ENCODE data around the gene INTS15. TPM values are rescaled to one million over a fixed set of nuclear protein-coding genes. Genes with fewer than 3 reads are reported as not detected.

Gene INTS15
- total RNA-seq, 1 experiment from 2014 or later = 35.0 TPM

DNA sequence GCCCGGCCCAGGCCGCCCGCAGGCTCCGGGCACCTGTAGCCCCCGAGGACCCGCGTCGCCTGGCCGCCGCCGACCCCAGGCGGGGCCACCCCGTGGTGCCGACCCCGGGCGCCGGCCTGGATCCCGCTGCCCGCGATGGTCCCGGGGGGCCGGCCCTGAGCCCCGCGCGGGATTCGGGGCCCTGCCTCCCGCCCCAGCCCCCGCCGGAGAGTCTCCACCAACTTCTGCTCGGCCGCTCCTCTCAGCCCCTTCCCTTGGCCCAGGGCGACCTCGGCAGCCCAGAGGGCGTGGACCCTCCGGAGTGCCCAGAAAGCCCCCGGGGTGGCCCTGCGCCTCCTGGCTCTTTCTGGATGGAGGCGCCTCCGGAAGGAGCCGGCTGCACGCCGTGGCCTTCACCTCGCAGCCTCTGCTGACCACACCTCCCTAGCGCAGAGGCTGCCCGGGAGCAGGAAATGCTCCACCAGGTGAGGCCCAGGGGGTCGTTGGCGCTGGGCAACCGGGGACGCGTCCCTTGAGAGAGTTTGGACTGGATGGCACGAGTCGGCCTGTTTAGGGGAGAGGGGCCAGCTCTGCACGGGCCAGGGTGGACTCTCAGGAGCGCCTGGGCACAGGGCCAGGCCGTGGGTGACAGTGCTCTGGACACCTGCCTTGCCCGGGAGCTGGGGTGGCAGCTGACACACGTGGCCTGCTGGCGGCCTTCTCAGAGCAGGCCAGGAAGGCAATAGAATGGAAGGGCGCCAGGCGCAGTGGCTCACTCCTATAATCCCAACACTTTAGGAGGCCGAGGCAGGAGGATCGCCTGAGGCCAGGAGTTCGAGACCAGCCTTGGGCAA, 26.1 kb downstream of the INTS15 start:
- TF ChIP-seq, protein P1, sequence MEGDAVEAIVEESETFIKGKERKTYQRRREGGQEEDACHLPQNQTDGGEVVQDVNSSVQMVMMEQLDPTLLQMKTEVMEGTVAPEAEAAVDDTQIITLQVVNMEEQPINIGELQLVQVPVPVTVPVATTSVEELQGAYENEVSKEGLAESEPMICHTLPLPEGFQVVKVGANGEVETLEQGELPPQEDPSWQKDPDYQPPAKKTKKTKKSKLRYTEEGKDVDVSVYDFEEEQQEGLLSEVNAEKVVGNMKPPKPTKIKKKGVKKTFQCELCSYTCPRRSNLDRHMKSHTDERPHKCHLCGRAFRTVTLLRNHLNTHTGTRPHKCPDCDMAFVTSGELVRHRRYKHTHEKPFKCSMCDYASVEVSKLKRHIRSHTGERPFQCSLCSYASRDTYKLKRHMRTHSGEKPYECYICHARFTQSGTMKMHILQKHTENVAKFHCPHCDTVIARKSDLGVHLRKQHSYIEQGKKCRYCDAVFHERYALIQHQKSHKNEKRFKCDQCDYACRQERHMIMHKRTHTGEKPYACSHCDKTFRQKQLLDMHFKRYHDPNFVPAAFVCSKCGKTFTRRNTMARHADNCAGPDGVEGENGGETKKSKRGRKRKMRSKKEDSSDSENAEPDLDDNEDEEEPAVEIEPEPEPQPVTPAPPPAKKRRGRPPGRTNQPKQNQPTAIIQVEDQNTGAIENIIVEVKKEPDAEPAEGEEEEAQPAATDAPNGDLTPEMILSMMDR (IDR thresholded peaks at IDR 0.05; ENCODE audit: unreplicated experiment) = no peak
- Mint-ChIP-seq H3K9me3 (ENCODE audit: low read depth, unreplicated experiment) (no peaks in the 10 kb centered on the region), H3K4me3 (ENCODE audit: low read depth, unreplicated experiment) (peak overlapping the region; percentile 74), H3K4me1 (ENCODE audit: low read depth, unreplicated experiment) (peaks cover 15% of the 10 kb centered on the region), H3K27me3 (ENCODE audit: unreplicated experiment) (peaks cover 33% of the 10 kb centered on the region), H3K27ac (ENCODE audit: unreplicated experiment) (peak overlapping the region; percentile 9), H3K36me3 (ENCODE audit: insufficient read depth, unreplicated experiment) (peaks cover 26% of the 10 kb centered on the region)
- CTCF ChIA-PET = interaction anchor here (0.7 kb wide), 1 partner anchor 11 kb away, joined by 3 read pairs; no protein-coding TSS in a partner anchor
- no TSS peak for BruUV-seq (replicated peaks)
- peak; percentile 71 for DNase-seq
- intact Hi-C loops (cut with micrococcal nuclease; ENCODE audit: unreplicated experiment) = loop anchor here (10.0 kb wide), 1 partner anchor 259 kb away; no protein-coding TSS in a partner anchor

DNA sequence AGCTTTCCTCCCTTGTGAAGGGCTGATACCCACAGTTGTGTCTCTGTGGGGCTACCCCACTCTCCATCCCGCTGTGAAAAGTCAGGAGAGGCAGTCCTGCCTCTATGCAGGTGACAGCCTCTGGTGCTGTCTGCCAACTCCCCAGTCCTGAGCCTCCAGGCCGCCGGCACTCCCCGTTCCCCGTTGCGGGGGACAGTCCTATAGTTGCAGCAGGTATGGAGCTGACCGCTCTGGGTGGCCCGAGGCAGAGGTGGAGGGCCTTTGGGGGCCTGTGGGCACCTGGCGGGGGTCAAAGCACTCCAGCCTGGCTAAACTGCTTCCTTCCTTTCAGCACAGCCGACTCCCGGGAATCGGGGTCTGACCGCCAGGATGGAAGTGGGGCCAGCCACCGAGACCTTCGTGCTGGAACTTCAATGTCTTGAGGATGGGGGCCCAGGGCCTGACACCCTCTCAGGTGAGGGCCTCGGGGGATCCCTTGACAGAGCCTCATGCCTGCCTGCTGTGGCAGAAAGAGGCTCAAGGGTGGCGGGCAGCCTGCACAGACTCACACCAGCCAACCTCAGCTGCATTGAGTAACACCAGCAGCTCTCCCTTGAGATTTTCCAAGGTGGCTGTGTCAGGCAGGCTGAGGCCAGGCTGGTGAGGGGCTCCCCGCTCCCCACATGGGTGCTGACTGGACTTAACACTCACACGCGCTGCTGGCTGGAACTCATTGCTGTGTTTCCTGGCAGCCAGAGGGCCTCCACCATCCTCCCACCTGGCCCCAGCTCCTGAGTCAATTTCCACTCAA, 27.2 kb downstream of the INTS15 start:
- H3K4me1 Mint-ChIP-seq (ENCODE audit: low read depth, unreplicated experiment) = peaks cover 15% of the 10 kb centered on the region
- no peak overlapping the region for H3K27ac Mint-ChIP-seq (ENCODE audit: unreplicated experiment)
- TF ChIP-seq, protein P1 (IDR thresholded peaks at IDR 0.05; ENCODE audit: unreplicated experiment) = no peak
- H3K27me3 Mint-ChIP-seq (ENCODE audit: unreplicated experiment) = peaks cover 32% of the 10 kb centered on the region
- DNase-seq = no peak
- intact Hi-C loops (cut with micrococcal nuclease; ENCODE audit: unreplicated experiment) = loop anchor here (10.0 kb wide), 1 partner anchor 258 kb away; no protein-coding TSS in a partner anchor
- H3K4me3 Mint-ChIP-seq (ENCODE audit: low read depth, unreplicated experiment) = peak overlapping the region; percentile 74
- CTCF ChIA-PET = interaction anchor here (0.7 kb wide), 1 partner anchor 12 kb away, joined by 3 read pairs; no protein-coding TSS in a partner anchor
- BruUV-seq (replicated peaks) = no TSS peak
- H3K36me3 Mint-ChIP-seq (ENCODE audit: insufficient read depth, unreplicated experiment) = peaks cover 30% of the 10 kb centered on the region
- no peaks in the 10 kb centered on the region for H3K9me3 Mint-ChIP-seq (ENCODE audit: low read depth, unreplicated experiment)

DNA sequence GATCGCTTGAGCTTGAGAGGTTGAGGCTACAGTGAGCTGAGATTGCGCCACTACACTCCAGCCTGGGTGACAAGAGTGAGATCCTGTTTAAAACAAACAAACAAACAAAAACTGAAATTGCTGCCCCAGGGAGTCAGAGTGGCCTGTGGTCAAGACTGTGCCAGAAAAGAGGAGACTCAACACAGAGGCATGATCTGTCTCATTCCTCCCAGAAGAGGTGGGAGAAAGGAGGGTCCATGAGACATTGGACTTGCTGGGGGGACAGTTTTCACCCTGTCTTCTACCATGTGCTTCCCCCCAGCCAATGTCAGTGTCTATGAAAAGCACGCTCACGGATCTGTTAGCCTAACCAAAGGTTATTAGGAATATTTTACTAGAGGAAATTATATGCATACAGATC, 28.8 kb downstream of the INTS15 start:
- peaks cover 15% of the 10 kb centered on the region for H3K4me1 Mint-ChIP-seq (ENCODE audit: low read depth, unreplicated experiment)
- H3K27me3 Mint-ChIP-seq (ENCODE audit: unreplicated experiment) = peaks cover 16% of the 10 kb centered on the region
- no TSS peak for BruUV-seq (replicated peaks)
- H3K27ac Mint-ChIP-seq (ENCODE audit: unreplicated experiment) = no peak overlapping the region
- H3K36me3 Mint-ChIP-seq (ENCODE audit: insufficient read depth, unreplicated experiment) = peaks cover 30% of the 10 kb centered on the region
- no peak for DNase-seq
- TF ChIP-seq, protein P1 (IDR thresholded peaks at IDR 0.05; ENCODE audit: unreplicated experiment) = no peak
- H3K9me3 Mint-ChIP-seq (ENCODE audit: low read depth, unreplicated experiment) = no peaks in the 10 kb centered on the region
- CTCF ChIA-PET = no interaction called here
- intact Hi-C loops (cut with micrococcal nuclease; ENCODE audit: unreplicated experiment) = loop anchor here (10.0 kb wide), 1 partner anchor 256 kb away; no protein-coding TSS in a partner anchor
- no peak overlapping the region for H3K4me3 Mint-ChIP-seq (ENCODE audit: low read depth, unreplicated experiment)

DNA sequence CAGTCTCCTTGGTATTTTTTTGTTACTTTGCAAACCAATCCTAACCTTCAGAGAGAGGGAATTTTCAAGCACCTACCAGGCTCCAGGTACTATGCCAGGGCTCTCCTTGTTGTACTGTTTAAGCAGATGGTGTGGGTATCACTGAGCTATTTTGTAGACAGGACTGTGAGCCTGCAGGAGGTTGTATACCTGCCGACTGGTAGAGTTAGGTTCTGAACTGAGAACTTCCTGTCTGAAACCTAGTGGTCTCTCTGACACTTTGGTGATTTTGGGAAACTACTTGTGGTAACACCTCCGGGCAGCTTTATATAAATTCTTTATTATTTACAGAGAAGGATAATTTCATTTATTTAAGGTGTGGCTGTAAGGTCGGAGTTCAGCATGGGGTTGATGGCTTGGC, 30.1 kb downstream of the INTS15 start:
- H3K4me3 Mint-ChIP-seq (ENCODE audit: low read depth, unreplicated experiment) = no peak overlapping the region
- CTCF ChIA-PET = no interaction called here
- H3K9me3 Mint-ChIP-seq (ENCODE audit: low read depth, unreplicated experiment) = no peaks in the 10 kb centered on the region
- H3K4me1 Mint-ChIP-seq (ENCODE audit: low read depth, unreplicated experiment) = peaks cover 8% of the 10 kb centered on the region
- TF ChIP-seq, protein P1 (IDR thresholded peaks at IDR 0.05; ENCODE audit: unreplicated experiment) = no peak
- BruUV-seq (replicated peaks) = no TSS peak
- intact Hi-C loops (cut with micrococcal nuclease; ENCODE audit: unreplicated experiment) = loop anchor here (10.0 kb wide), 1 partner anchor 255 kb away; no protein-coding TSS in a partner anchor
- peaks cover 3% of the 10 kb centered on the region for H3K27me3 Mint-ChIP-seq (ENCODE audit: unreplicated experiment)
- DNase-seq = no peak
- no peak overlapping the region for H3K27ac Mint-ChIP-seq (ENCODE audit: unreplicated experiment)
- H3K36me3 Mint-ChIP-seq (ENCODE audit: insufficient read depth, unreplicated experiment) = peaks cover 24% of the 10 kb centered on the region

All from Calu3 (cell line).